ENCODE measurements around the gene HEYL.

GRCh38 chr1:39646232-39647081 is 7.0 kb upstream of the HEYL start:
- TF ChIP-seq CTCF (IDR thresholded peaks at IDR 0.05) (peak in 2 of 12 donors; percentile 7 to 11), POLR2A (IDR thresholded peaks at IDR 0.05) (no peak)

Measured in heart left ventricle (tissue), 13 donors.